B cell (primary cell): Measurements from ENCODE around the gene EMILIN3.

Experiments
- EZH2 ChIP-seq: IDR thresholded peaks from 2 replicates; pipeline ENCODE4 v1.6.1; 2012; ENCODE audit warnings: borderline replicate concordance, low read depth, mild to moderate bottlenecking, moderate library complexity, low read length; ENCODE audit not compliant: insufficient read depth, poor library complexity, severe bottlenecking
- TF ChIP-seq, protein P1 (sequence below): fragments of 200-600 bp; IDR thresholded peaks from one replicate; pipeline ENCODE4 v1.8.0; 2022; ENCODE audit warnings: antibody characterized with exemption, mild to moderate bottlenecking

DNA sequence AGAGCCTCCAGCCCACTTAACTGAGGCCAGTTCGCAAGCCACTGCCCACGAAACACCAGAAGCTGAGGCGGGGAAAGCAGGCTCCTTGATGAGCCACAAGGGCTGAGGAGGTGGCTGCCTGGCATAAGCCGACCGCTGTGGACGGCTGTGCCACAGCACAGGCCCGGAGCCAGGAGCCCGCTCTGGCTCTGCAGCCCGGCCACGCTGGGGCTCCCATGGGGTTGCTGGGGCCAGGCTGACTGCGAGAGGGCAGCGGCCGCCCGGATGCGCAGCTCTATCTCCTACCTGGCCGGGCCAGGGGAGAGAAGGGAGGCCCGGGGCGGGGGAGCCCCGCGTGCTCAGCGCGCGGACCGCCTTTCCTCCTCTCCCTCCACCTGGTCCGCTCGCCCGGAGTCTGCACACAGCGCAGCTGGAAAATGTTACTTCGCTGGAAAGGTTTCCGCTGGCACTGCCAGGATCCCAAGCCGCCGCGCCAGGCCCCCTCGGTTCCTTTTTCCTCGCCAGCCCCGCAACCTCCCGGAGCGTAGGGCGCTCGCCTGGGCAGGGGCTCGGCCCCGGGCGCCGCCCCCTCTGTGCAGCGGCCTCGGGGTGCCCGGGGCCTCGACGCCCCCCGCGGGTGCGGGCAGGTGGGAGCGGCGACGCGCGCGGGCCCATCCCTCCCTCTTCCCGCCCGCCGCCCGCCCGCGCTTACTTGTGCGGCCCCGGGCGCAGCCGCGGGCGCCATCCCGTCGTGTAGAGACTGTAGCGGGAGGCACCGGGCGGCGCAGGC lies 657 bp downstream of the EMILIN3 start:
- TF ChIP-seq, protein P1, sequence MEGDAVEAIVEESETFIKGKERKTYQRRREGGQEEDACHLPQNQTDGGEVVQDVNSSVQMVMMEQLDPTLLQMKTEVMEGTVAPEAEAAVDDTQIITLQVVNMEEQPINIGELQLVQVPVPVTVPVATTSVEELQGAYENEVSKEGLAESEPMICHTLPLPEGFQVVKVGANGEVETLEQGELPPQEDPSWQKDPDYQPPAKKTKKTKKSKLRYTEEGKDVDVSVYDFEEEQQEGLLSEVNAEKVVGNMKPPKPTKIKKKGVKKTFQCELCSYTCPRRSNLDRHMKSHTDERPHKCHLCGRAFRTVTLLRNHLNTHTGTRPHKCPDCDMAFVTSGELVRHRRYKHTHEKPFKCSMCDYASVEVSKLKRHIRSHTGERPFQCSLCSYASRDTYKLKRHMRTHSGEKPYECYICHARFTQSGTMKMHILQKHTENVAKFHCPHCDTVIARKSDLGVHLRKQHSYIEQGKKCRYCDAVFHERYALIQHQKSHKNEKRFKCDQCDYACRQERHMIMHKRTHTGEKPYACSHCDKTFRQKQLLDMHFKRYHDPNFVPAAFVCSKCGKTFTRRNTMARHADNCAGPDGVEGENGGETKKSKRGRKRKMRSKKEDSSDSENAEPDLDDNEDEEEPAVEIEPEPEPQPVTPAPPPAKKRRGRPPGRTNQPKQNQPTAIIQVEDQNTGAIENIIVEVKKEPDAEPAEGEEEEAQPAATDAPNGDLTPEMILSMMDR = no peak
- TF ChIP-seq EZH2 = no peak
